NCI-H774 (cell line): Measurements from ENCODE around the gene INAFM2.

Experiments used
- DNase-seq: peaks from one replicate; lab custom pipeline; 2025; lab: John Stamatoyannopoulos, UW

Gene INAFM2

GRCh38 chr15:40287968-40288367 is 35.5 kb upstream of the INAFM2 start:
- no peak for DNase-seq

GRCh38 chr15:40289140-40289775 is 34.2 kb upstream of the INAFM2 start:
- peak; percentile 12 for DNase-seq

- no peak for DNase-seq
Observed at GRCh38 chr15:40290545-40290917, 33.0 kb upstream of the INAFM2 start.

GRCh38 chr15:40290918-40291574 is 32.4 kb upstream of the INAFM2 start:
- peak; percentile 5 for DNase-seq

- DNase-seq: no peak
Observed at GRCh38 chr15:40292246-40292645, 31.2 kb upstream of the INAFM2 start.

GRCh38 chr15:40293006-40293405 is 30.5 kb upstream of the INAFM2 start:
- DNase-seq: no peak

GRCh38 chr15:40293905-40294895 is 29.3 kb upstream of the INAFM2 start:
- DNase-seq: no peak

GRCh38 chr15:40295297-40295696 is 28.2 kb upstream of the INAFM2 start:
- no peak for DNase-seq

- no peak for DNase-seq
Observed at GRCh38 chr15:40295877-40296560, 27.5 kb upstream of the INAFM2 start.

- DNase-seq: no peak
Observed at GRCh38 chr15:40296561-40297230, 26.8 kb upstream of the INAFM2 start.

GRCh38 chr15:40297356-40297755 is 26.1 kb upstream of the INAFM2 start:
- no peak for DNase-seq

GRCh38 chr15:40298216-40298935 is 25.1 kb upstream of the INAFM2 start:
- DNase-seq: no peak

- DNase-seq: no peak
Observed at GRCh38 chr15:40300367-40300766, 23.1 kb upstream of the INAFM2 start.

GRCh38 chr15:40300771-40301170 is 22.7 kb upstream of the INAFM2 start:
- DNase-seq: no peak

- no peak for DNase-seq
Observed at GRCh38 chr15:40301467-40302179, 21.9 kb upstream of the INAFM2 start.

GRCh38 chr15:40302288-40302886 is 21.1 kb upstream of the INAFM2 start:
- no peak for DNase-seq

- DNase-seq: no peak
Observed at GRCh38 chr15:40302981-40303380, 20.5 kb upstream of the INAFM2 start.

- no peak for DNase-seq
Observed at GRCh38 chr15:40303576-40303975, 19.9 kb upstream of the INAFM2 start.

GRCh38 chr15:40305281-40305680 is 18.2 kb upstream of the INAFM2 start:
- DNase-seq: no peak

- no peak for DNase-seq
Observed at GRCh38 chr15:40306371-40306770, 17.1 kb upstream of the INAFM2 start.
